ENCODE results near the gene HCN4.

The HCN4 gene

DNA sequence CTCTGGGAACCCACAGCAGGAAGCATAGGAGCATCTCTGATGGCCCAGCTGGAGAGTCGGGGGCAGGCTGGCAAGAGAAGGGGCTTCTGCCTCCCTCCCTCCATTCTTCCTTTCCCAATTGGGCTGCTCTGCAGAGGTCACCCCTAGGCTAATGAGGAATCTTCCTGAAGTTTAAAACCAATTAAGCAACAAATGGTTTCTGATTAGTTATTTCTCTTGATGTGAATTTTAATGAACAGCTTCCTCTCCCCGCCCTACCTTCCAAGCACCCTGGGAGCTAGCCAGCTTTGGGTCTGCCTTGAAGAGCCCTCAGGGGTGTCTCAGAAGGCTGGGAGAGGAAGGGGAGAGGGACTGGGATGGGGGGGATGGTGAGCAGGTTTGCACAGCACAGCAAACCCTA lies 24.6 kb upstream of the HCN4 start:
- no peak for DNase-seq (ENCODE audit: low spot score)
- TF ChIP-seq, protein P1, sequence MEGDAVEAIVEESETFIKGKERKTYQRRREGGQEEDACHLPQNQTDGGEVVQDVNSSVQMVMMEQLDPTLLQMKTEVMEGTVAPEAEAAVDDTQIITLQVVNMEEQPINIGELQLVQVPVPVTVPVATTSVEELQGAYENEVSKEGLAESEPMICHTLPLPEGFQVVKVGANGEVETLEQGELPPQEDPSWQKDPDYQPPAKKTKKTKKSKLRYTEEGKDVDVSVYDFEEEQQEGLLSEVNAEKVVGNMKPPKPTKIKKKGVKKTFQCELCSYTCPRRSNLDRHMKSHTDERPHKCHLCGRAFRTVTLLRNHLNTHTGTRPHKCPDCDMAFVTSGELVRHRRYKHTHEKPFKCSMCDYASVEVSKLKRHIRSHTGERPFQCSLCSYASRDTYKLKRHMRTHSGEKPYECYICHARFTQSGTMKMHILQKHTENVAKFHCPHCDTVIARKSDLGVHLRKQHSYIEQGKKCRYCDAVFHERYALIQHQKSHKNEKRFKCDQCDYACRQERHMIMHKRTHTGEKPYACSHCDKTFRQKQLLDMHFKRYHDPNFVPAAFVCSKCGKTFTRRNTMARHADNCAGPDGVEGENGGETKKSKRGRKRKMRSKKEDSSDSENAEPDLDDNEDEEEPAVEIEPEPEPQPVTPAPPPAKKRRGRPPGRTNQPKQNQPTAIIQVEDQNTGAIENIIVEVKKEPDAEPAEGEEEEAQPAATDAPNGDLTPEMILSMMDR (IDR thresholded peaks at IDR 0.05; ENCODE audit: extremely low read depth, missing control alignments): no peak

- TF ChIP-seq, protein P1 (IDR thresholded peaks at IDR 0.05; ENCODE audit: extremely low read depth, missing control alignments): no peak
- DNase-seq (ENCODE audit: low spot score): no peak
Observed at GRCh38 chr15:73392025-73392424, 23.3 kb upstream of the HCN4 start.

GRCh38 chr15:73391128-73391872 lies 22.5 kb upstream of the HCN4 start:
- TF ChIP-seq, protein P1 (IDR thresholded peaks at IDR 0.05; ENCODE audit: extremely low read depth, missing control alignments): no peak
- DNase-seq (ENCODE audit: low spot score): no peak

DNA sequence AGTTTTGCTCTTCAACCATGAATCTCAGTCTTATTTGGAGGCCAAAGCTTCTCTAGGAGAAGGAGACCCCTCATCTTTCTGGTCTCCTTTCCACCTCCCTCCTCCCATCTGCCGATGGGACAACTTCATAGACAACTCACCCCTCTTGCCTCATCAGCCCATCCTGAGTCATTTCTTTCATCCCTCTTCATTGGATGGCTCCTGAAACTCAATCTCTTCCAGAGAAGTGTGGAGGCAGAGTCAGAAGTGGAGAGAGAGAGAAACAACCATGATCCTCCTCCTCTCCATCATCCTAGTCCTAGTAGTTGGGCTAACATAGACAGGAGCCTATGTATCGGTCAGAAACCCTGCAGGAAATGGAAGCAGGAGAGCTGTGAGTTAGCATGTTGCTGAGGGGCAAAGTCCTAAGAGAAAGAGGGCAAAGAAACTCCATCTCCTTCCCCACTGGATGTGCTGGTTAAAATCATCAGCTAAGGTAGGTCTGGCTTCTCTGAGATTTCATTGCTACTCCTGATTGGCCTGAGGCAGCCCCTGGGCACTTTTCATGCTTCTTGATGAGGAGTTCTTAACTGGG lies 21.3 kb upstream of the HCN4 start:
- TF ChIP-seq, protein P1 (IDR thresholded peaks at IDR 0.05; ENCODE audit: extremely low read depth, missing control alignments): no peak

DNA sequence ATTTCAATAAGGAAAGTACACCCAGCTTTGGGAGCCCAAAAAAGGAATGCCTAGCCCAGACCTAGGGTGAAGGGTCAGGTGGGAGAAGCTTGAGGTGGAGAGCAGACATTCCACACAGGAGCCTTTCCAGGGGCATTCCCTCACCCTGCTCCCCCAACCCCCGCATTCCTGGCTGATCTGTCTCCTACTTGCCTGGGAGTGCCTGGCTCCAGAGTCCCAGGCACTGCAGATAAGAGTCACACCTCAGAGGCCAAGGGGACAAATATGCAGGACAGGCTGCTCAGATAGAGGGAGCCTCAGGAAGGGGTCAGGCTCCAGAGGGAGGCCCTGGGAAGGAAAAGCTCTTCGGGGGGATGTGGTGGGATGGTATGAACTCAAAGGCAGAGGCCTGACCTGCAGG lies 20.8 kb upstream of the HCN4 start:
- no peak for DNase-seq (ENCODE audit: low spot score)
- TF ChIP-seq, protein P1 (IDR thresholded peaks at IDR 0.05; ENCODE audit: extremely low read depth, missing control alignments): no peak

More for the DNA sequence above, 21.3 kb upstream of the HCN4 start:
- DNase-seq (ENCODE audit: low spot score): no peak

GRCh38 chr15:73388256-73388781 lies 19.6 kb upstream of the HCN4 start:
- DNase-seq (ENCODE audit: low spot score): no peak
- TF ChIP-seq, protein P1 (IDR thresholded peaks at IDR 0.05; ENCODE audit: extremely low read depth, missing control alignments): no peak

DNA sequence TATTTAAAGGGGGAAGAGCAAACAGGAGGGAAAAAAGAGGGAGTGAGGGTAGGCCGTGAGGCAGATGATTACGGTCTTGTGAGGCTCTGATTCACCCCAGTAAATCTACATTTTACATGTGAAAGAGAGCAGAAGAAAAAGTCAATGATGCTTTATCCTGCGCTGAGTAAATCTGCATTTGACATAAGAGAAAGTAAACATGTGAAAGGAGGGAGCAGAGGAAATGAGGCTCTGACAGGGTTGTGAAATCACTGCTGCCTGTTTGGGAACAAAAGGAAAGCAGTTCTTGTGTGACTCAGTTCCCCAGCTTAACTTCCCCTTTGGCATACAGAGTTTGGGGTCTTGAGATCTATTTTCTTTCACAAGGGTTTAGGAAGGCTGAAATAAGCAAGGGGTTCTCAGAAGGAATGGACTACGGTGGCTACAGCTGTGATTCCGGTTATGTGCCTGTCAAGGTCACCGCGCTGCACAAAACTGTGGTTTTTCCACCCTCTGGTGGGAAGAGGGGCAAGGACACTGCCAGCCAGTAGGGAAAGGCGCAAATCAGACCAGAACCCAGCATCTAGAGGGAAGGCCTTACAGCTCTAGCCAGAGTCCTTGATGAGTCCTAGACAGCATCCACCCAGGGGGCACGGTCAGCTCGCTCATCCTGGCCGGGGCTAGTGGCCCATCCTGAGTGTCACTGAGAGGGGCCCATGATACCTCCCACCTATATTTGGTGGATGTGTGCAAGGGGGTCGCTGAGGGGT lies 18.9 kb upstream of the HCN4 start:
- TF ChIP-seq, protein P1 (IDR thresholded peaks at IDR 0.05; ENCODE audit: extremely low read depth, missing control alignments): no peak
- DNase-seq (ENCODE audit: low spot score): no peak
